GDM1 (cell line): ENCODE measurements around the gene MRPL17.

Source experiments
- DNase-seq: peaks from one replicate; lab custom pipeline; 2025; lab: John Stamatoyannopoulos, UW

MRPL17 gene

DNA sequence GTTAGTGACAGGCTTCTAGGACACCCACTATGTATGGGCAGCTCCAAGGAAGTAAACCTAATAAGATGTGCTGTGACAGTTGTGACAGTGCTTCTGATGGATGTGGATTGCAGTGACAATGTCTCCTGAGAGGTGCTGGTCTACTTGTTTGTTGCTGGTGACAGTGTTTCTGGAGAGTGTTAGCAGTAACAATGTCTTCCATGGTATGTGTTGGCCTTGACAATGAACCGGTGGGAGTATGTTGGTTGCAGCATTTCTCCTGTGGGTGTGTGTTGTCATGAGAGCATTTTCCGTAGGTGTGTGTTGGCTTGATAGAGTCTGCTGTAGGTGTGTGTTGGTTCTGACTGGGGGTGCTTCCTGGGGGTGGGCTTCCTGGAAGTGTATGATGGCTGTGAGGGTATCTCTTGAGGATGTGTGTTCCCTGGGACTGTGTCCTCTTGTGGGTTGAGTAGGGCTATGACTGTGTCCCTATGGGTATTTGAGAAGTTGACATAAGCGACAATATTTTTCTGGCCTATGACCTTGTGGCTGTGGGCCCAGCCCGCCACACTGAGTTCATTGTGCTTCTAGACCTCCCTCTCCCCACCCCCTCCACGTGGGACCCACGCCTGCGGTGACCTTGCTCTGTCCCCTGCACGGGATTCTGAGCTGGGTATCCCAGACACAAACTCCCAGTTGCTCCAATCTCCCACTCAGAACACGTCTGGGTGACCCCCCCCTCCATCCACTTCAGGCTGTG, 28.7 kb downstream of the MRPL17 start:
- DNase-seq, result no peak

DNA sequence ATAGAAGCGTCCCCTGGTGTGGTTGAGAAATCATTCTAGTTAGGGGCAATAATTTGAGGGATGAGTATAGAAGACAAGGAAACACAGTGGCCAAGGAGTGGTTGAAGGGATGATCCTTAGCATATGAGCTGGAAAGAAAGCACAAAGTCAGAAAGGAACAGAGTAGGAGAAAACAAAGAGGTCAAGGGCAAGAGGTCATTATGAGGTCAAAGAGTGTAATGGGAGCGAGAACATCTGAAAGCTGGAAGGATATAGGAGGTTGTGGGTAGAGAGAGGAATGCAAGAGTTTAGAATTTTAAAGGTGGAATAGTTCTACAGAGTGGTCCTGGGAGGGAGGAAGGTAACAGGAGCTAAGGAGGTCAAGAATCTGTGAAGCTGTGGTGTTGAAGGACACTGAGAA, 29.5 kb downstream of the MRPL17 start:
- no peak for DNase-seq

DNA sequence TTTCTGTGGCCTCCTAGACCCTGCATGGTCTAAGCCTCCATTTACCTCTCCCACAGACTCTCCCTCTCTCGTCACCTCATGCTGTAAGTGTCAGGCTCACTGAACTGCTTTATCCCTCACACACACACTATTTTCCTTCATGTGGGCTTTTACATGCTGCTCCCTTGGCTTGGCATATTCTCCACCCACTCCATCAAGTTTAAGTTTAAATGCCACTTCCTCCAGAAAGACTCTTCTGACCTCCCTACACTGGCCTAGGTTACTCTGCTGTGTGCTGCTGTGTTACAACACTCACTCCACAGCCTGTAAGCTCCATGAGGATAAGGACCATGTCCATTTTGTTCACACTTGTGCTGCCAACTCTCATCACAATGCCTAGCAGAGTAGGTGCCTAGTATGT, 30.0 kb downstream of the MRPL17 start:
- no peak for DNase-seq

DNA sequence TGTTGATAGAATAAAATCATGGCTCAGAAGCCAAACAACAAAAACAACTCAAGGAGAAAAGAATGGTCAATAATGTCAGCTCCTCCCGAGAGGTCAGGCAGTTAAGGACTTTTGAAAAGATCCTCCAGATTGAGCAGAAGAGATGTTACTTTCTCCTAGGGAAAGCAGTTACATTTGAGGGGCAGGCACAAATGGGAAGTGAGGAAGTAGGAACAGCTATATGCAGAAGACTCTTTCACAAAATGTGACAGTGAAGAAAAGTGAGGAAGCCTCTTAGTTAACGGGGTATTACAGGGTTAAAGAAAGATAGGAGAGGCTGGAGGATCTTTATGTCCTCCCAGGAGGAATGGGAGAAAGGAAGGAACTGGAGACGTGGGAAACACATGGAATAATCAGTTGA, 31.0 kb downstream of the MRPL17 start:
- no peak for DNase-seq

DNA sequence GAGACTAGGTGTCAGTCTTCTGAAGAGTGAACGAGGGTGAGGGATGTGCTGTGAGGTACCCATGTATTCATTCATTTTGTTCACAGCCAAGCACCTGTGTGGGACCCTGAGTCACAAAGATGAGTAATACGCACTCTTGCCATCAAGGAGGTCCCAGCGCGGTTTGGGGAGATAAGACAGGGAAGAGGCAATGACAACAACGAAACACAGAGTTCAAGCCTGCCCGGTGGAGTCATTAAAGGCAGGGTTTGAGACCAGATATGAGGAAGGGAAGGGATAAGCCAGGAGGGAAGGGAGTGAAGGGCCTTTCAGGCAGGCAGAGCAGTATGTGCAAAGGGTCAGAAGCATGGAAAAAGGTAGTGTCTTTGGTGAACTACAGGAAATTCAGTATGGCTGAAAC, 32.2 kb downstream of the MRPL17 start:
- no peak for DNase-seq

DNA sequence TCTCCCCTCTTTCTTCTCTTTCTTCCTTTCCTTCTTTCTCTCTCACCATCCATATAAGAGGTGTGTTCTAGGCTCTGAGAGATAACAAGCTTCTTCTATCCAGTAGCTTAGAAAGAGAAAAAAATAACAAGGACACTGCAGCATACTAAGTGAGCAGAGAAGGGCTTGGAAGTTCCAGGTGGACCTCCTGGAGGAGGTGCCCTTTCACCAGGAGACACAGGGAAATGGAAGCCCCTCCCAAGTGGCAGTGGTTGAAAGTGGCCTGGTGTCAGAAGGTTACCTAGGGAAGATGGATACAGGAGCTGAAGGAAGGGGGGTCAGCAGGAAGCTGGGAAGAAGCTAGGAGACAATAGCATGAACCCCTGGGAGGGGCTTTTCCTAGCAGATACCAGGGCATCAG, 33.0 kb downstream of the MRPL17 start:
- no peak for DNase-seq

DNA sequence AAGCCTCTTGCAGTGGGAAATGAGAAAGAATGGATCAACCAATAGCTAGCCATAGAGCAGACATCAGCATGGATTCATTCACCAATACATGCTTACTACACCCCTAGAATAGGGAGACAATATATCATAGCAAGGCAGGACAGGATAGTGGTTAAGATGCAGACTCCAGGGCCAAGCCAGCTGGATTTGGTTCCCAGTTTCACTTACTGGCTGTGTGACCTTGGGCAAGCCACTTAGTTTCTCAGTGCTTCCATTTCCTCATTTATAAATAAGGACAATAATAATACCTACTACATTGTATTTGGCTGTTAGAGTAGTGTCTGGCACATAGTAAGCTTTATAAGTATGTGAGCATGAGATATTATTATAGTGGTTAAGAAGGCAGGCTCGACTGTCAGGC, 34.6 kb downstream of the MRPL17 start:
- no peak for DNase-seq

DNA sequence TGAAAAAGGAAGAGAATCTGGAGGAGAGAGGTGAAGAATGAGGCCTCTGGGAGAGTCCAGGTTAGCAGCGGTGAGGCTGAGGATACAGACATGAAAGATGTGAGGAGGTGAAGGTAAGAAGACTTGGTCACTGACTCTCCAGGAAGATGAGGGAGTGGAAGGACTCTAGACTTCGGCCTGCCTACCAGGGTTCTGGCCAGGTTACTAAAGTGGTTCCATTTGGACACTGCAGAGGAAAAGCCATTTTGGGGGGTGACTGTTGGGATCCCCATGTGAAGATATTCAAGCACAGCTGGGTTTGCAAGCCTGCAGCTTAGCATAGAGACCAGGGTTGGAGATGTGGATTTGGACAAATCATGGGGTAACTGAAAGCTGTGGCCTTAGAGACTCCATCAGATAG, 35.3 kb downstream of the MRPL17 start:
- no peak for DNase-seq

DNA sequence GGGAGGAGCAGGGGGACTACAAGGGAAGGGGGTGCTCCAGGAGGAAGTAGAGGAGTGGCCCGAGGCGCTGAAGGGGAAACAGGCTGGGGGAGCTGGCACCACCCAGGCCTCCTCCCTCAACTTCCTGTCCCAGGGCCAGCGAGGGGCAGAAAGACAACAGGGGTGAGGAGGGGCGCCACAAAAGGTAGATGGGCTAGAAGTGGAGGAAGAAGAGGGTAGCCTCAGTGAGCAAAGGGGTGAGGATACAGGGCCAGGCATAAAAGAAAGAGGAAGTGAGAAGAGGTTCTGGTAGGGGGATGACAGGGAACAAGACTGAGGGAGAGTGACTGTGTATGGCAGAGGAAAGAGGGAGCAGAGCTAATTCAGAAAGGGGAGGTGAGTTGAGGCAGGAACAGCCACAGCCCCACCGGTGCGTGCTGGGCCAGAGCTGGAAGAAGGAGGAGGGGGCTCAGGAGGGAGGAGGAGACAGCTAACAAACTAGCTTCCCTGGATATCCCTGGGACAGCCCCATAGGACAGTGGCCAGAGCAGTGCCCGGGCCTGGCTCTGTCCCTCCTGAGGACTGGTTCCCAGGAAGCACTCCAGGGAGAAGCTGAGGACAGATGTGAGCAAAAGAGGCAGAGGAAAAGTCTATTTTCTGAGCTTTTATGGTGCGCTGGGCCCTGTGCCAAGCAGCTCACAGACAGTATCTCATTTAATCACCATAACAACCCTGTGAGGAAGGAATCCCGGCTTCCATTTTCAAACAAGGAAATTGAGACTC, 36.0 kb downstream of the MRPL17 start:
- peak; percentile 68 for DNase-seq

DNA sequence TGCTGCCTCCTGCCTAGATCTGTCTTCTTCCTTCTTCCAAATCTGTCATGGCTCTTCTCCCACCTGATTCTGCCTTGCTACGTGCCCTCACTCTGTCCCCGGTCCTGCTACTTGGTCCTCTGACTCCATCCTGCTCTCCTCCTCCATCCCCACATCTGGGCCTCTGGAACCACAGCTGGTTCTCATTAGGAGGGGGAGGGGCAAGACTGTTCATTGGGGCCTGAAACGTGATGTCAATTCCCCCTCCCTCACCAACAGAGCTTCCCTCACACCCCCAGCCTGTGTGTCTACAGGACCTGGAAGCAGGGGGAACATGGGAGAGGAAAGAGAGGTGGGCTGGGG, 36.6 kb downstream of the MRPL17 start:
- DNase-seq, result no peak

DNA sequence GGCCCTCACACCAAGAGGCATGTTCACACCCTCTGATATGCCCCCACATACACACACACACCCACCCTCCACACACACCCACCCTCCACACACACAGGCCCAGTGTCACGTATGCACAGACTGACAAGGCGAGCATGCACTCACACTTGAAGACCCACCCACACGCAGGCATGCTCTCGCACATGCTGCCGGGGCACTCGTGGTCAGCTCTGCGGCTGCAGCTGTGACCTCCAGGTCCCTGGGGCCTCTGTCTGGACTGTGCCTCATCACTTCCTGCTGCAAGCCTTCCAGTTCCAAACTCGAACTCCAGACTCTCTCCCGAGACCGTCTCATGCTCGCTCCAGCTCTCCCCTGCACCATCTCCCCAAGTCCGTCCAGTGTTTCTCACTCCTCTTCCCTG, 37.1 kb downstream of the MRPL17 start:
- DNase-seq, result no peak

DNA sequence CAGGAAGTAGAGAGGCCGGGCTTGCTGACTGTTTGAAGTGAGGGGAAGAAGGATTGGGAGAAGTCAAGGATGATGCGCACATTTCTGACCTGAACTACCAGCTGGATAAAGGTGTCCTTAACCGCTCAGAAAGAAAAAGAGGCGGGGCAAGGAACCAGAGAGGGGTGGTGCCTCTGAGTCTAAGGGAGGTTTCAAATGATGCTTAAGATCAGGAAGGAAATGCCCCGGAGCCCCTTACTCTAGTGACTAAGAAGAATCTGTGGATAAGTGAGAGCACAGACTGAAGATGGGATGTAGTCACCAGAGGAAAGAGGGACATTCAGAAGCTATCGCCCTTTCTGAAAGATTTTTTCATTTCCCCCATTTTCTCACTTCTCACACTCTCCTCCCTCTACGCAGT, 40.2 kb downstream of the MRPL17 start:
- DNase-seq, result no peak

DNA sequence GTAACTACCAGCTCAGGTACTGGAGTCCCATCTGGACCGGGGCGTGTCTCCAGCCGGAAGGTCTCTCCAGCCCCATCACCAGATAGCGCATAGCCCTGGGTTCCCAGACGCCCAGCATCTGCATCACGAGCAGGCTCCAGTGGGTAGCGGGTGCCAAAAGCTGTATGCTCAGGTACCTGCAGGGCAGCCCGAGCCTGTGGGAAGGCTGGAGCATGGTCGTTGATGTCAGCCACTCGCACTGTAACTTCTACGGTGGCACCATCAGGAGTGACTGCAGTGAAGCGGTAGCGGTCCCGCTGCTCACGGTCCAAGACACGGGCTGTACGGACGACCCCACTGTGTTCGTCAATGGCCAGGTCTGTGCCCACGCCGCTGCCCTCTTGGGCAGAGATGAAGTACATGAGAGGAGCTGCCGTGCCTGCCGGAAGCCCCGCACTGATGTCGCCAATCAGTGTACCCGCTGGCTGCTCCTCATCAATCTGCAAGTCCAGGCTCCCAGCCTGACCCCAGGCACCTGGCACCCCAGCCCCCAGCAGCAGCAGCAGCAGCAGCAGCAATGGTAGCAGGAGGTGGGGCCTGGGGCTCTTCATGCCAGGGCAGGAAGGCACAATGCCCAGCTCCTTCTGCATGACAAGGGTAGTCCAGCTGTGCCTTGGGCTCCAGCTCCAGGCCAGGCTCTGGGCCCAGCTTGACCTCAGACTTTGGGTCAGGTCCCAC, 42.0 kb downstream of the MRPL17 start:
- no peak for DNase-seq

DNA sequence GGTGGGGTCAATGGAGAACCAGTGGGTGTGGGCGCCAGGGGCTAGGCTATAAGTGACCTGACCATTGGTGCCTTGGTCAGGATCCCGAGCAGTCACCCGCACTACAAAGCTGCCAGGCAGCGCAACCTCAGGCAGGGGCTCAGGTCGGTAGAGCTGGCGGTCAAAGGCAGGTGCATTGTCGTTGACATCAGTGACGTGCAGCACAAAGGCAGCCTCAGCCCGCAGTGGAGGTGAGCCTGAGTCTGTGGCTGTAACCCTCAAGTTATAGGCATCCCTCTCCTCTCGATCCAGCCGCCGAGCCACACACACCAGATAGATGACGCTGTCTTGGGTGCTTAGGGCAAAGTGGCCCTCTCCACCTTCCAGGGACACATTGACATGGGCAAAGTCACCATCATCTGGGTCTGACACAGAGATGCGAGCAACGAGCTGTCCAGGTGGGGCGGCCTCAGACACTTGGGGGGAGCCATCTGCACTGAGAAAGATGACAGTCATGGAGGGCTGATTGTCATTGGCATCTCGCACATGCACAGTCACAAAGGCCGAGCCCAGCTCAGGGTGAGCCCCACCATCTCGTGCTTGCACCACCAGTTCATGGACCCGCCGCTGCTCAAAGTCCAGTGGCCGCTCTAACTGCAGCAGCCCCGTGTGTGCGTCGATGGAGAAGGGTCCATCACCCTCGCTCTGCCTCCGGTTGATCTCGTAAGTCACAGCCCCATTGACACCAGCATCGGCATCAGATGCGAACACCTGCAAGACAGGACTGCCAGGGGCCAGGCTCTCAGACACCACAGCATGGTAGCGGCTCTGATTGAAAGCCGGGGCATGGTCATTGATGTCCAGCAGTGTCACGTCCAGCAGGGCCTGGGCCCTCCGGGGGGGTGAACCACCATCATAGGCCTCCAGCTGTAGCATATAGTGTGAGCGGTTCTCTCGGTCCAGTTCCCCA, 42.8 kb downstream of the MRPL17 start:
- DNase-seq, result no peak

DNA sequence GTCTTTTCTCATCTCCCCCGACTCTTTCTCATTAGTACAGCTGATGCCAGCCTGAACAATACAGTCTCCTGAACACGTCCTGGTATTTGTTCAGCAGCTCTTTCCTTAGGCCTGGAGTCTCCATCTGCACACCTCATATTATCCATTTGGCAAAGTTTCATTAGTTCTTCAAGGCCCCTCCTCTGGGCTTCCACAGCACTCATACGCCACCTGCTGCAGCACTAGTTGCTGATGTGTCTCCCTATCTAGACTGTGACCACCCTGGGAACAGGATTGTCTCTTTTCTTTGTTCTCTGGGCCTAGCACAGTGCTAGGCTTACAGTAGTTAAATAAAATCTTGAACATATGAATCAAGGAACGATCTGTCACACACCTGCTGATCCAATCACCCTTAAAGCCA, 44.7 kb downstream of the MRPL17 start:
- no peak for DNase-seq

DNA sequence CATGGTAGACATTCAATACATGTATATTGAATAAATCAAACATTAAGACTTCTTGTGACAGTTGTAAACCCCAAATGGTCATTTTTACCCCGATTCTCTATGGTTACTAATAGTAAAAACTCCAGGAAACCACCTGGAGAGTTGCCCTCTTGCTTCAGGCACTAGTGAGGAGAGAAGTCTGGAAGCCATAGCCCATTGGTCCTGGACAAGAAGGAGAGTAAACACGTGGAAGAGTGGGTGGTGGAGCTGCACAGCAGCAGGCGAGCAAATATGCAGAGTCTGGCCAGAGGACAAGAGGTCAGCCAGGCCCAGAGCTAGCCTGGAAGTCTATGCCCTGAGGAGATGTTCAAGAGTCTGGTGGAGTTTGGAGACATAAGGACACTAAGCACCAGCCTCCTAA, 45.3 kb downstream of the MRPL17 start:
- DNase-seq, result no peak

DNA sequence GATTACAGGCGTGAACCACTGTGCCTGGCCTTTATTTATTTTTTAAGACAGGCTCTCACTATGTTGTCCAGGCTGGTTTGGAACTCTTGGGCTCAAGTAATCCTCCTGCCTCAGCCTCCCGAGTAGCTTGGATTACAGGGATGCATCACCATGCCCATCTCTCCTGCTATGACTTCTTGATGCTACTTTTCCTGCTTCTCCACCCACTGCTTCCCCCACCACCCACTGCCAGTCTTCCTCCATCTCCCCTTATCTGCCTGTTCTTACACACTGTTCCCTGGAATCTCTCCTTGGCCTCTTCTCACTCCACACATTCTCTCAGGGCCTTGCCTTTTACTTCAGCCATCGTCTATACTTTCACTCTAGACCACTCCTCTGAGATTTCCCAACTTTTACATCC, 46.7 kb downstream of the MRPL17 start:
- no peak for DNase-seq

DNA sequence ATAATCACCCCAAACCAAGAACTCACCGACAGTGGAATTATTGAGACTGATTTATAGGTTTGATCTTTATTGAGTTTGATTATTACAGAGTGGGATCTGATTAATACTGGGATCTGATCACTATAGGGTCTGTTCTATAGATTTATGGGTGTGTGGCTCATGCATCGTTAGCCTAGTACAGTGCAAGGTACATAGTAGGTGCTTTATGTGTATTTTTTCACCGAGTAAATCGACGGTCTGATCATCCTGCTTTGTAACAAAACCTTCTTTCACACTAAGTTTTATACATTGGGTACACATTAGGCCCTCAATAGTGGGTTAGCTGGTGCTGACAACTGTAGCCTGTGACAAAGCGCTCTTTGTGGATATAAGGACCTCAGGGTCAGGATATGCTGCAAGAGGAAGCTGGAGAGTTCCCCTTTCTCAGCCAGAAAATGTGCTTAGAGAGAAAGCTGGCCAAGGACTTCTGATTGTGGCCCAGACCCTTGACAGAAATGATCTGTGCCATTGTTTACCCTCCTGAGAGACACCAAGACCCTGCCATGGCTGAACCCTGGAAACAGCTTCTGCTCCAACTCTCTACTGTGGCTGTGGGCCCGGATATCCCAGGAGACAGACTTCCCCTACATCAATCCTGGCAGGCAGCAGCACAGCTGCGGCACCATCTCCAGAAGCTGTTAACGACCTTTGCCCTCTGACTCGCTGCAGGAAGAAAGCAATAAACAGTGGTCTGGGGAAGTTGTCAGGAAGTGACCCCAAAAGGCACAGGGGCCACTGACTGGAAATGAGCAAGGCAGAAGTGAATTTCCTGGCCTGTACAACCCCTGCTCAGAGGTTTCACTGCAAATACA, 47.8 kb downstream of the MRPL17 start:
- DNase-seq, result peak; percentile 74

DNA sequence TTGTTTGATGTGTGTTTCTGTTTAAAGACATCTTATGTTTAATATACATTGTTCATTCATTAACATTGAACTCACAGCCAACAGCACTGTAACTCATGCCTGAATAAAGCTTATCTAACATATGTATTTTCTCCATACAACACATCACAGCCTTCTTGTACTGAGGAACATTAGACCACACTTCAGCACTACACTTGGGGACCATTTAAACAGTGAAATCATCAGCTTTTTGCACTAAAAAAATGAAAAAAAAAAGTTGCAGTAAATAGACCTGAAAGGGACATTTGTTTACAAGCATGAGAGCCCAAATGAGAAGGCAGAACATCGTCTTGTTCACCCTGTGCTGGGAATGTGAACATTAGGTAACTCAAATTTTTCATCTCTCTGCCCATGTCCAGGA, 48.6 kb downstream of the MRPL17 start:
- DNase-seq, result no peak

DNA sequence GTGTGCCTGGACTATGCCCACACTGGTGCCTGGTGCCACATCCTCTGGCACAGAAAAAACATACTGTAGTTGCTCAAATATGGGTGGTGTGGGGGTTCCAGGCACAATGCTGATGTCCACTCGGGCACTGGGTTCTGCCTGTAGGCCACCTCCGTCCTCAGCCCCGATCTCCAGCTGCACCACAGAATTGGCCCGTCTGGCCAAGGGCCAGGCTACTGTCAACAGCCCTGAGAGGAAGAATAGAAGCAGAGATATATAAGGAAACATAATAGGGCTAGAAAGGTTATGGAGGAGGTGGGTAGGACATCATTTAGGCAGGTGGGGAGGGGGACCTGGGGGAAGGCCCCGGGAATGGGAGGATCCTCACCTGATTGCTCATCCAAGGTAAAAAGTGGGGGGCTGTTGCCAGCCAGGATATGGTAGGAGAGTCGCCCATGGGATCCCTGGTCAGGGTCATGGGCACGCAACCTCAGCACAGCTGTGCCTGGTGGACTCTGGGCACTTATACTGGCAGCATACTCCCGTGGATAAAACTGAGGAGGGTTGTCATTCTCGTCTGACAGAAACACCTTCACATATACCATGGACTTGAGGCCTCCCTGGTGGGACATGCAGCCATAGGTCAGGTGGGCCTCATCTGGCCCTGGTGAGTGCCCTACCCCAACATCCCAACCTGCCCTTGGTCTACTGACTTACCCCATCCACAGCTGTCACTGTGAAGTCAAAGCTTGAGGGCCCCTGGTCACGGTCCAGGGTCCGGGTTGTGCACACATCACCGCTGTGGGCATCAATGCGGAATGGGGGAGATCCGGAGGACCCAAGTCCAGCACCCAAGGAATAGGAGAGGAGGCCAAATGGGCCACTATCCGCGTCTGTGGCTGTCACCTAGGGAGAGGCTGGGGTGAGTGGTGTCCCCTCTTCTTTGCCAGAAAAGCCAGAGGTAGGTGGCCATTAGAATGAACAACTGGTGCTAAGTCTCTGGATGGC, 49.4 kb downstream of the MRPL17 start:
- DNase-seq, result no peak
